ENCODE measurements around the gene DENND1A.

- TF ChIP-seq SUZ12 (IDR thresholded peaks at IDR 0.05; ENCODE audit: extremely low read depth, insufficient read depth, insufficient read length) (no peak), YY1 (IDR thresholded peaks at IDR 0.05; ENCODE audit: insufficient read depth, insufficient read length) (no peak), ZNF274 (IDR thresholded peaks at IDR 0.05; ENCODE audit: low read depth, low read length) (no peak)
Observed at GRCh38 chr9:123973590-123974223, 43.8 kb upstream of the DENND1A start.

Data from NT2/D1 (cell line).